ENCODE results near the gene CNST. TPM values are rescaled to one million over a fixed set of nuclear protein-coding genes. Genes with fewer than 3 reads are reported as not detected.
A peak's percentile ranks its signal among the peaks of the same experiment; 100 is the strongest.

Gene CNST
- 10 to 100 TPM; 16.0 to 31.2 (median 23.5) TPM for total RNA-seq
- polyA plus RNA-seq, result 10 to 100 TPM in 1 of 2 donors, 1 to 10 TPM in 1; 8.7 to 17.3 TPM
- long read RNA-seq, donor 1, partial matches to known transcripts, result 12 of 16 reads
- long read RNA-seq, donor 1, other reads (novel, unspliced or antisense), result 4 of 16 reads
- long read RNA-seq, donor 2, full-length matches to known transcripts, result 1 of 1 reads
- long read RNA-seq, donor 2, partial matches to known transcripts, result 0 of 1 reads
- long read RNA-seq, donor 2, other reads (novel, unspliced or antisense), result 0 of 1 reads
- long read RNA-seq, donor 3, partial matches to known transcripts, result 0 of 1 reads
- long read RNA-seq, donor 3, other reads (novel, unspliced or antisense), result 1 of 1 reads

DNA sequence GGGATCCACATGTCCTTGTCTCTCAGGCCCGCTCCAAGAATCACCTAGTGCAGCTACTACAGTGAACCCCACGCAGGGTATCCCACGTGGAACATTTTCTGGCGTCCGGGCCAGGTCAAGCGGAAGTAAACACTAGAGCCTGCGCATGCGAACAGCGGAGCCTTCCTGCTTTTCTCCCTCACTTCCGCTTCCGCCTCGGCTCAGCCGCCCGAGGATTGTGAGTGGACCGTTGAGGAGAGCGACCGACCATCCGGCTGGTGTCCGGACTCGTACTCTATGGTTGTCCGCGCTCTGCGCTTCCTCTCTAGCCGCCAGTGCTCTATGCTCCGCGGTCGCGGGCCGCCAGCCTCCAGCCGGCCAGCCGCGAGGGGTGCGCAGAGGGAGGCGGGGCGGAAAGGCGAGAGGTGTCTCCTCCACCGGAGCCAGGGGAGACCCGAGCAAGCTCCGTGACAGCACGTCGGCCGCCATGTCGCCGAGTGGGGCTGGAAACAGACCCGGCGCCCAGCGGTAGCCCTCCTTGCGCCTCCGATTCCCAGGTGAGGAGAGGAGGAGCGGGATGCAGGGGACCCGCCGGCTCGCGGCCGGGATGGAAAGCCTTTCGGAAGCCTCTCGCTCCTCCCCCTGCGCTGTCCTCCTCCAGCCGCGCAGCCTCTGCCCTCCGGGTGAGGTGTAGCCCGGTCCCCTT is at the start of gene CNST, which contains the start of gene TFB2M:
TSS of gene CNST (plus strand) at position 329 of the 685 bp plus-strand sequence. CDS start 25,107 bp downstream, outside the sequence.
TSS of gene TFB2M (minus strand) at position 134 of the 685 bp plus-strand sequence. CDS start at position 11, 123 bp downstream.
- WGBS, 3 donors, result 0% methylated on average over 45 to 61 of the region's 62 CpGs
- Histone ChIP-seq H3K4me1 (ENCODE audit: insufficient read depth) (peaks cover 7% of the 10 kb centered on the region), H3K36me3 (no peaks in the 10 kb centered on the region), H3K27me3 (no peaks in the 10 kb centered on the region), H3K27ac (peak within 1 kb of the TSS; percentile 92 to 93), H3K9me3 (no peaks in the 10 kb centered on the region), H3K4me3 (peak within 1 kb of the TSS; percentile 63)
- TF ChIP-seq EP300 (IDR thresholded peaks at IDR 0.05) (no peak), POLR2A (IDR thresholded peaks at IDR 0.05) (peak; percentile 86)
- intact Hi-C loops (cut with DNase I), result loop anchor here in 3 of 4 donors (5.0 to 10.0 kb wide), 3 partner anchors 129 to 1731 kb away; partner anchors contain the start of gene COX20 (in 1 of the 3)
- DNase-seq, result peak; percentile 96 to 98 (median 97)

- Histone ChIP-seq H3K36me3 (no peaks in the 10 kb centered on the region), H3K4me1 (ENCODE audit: insufficient read depth) (no peaks in the 10 kb centered on the region), H3K9me3 (no peaks in the 10 kb centered on the region), H3K27ac (no peak overlapping the region), H3K4me3 (no peak overlapping the region), H3K27me3 (no peaks in the 10 kb centered on the region)
- DNase-seq, result no peak
- WGBS, 3 donors, result 77 to 82% (median 81%) methylated on average over 7 of the region's 7 CpGs
- intact Hi-C loops (cut with DNase I), result loop anchor here in 1 of 4 donors (10.0 kb wide), 1 partner anchor 177 kb away; no protein-coding TSS in a partner anchor
- TF ChIP-seq POLR2A (IDR thresholded peaks at IDR 0.05), result no peak
- no peak for TF ChIP-seq EP300 (IDR thresholded peaks at IDR 0.05)
- no peak for TF ChIP-seq CTCF (IDR thresholded peaks at IDR 0.05)
These were observed 48.9 kb upstream of the CNST start for GRCh38 chr1:246517391-246517790.

GRCh38 chr1:246518456-246519205 is 47.6 kb upstream of the CNST start:
- no peaks in the 10 kb centered on the region for H3K36me3 ChIP-seq
- no peaks in the 10 kb centered on the region for H3K27me3 ChIP-seq
- no peaks in the 10 kb centered on the region for H3K4me1 ChIP-seq (ENCODE audit: insufficient read depth)
- TF ChIP-seq EP300 (IDR thresholded peaks at IDR 0.05), result no peak
- TF ChIP-seq CTCF (IDR thresholded peaks at IDR 0.05), result no peak
- TF ChIP-seq POLR2A (IDR thresholded peaks at IDR 0.05), result no peak
- WGBS, 3 donors, result 83 to 89% (median 84%) methylated on average over 17 of the region's 17 CpGs
- DNase-seq, result no peak
- H3K9me3 ChIP-seq, result no peaks in the 10 kb centered on the region
- intact Hi-C loops (cut with DNase I), result loop anchor here in 1 of 4 donors (10.0 kb wide), 1 partner anchor 176 kb away; no protein-coding TSS in a partner anchor
- H3K27ac ChIP-seq, result no peak overlapping the region
- H3K4me3 ChIP-seq, result no peak overlapping the region

DNA sequence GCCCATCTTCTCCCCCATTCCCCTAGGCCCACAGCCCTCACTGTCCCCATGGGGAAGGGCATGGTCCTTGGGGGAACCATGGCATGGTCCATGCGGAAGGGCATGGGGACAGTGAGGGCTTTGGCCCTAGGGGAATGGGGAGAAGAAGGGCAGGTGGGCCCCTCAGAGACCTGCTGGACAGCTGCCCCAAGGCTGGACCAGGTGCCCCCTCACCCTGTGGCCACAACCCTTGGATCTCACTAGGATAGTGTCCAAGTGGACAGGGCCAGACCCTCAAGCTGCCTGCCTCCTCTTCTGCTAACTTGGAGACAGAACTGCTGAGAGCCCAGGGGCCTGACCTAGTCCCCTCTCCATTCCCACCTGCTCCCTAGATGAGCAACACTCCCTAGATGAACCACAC is 46.7 kb upstream of the CNST start:
- Histone ChIP-seq H3K4me3 (no peak overlapping the region), H3K4me1 (ENCODE audit: insufficient read depth) (no peaks in the 10 kb centered on the region), H3K27ac (no peak overlapping the region), H3K36me3 (no peaks in the 10 kb centered on the region), H3K27me3 (no peaks in the 10 kb centered on the region), H3K9me3 (no peaks in the 10 kb centered on the region)
- TF ChIP-seq CTCF (IDR thresholded peaks at IDR 0.05) (no peak), EP300 (IDR thresholded peaks at IDR 0.05) (no peak), POLR2A (IDR thresholded peaks at IDR 0.05) (no peak)
- WGBS, 3 donors, result 100% methylated on average over 1 of the region's 1 CpG; no CpG with 5 or more reads in 1 of the 3 donors
- intact Hi-C loops (cut with DNase I), result loop anchor here in 1 of 4 donors (10.0 kb wide), 1 partner anchor 175 kb away; no protein-coding TSS in a partner anchor
- DNase-seq, result no peak
